Activated CD4-positive, alpha-beta T cell treated with anti-CD3 and anti-CD28 coated beads, Interleukin-2, amount 50 U/mL, for 16 hours (primary cell): Measurements from ENCODE around the gene LIN7B.

Experiments used
- DNase-seq: peaks from one replicate; pipeline ENCODE4 v3.0.0-alpha.2; 2020

LIN7B gene

GRCh38 chr19:49113762-49114629, at the start of gene LIN7B:
Gene LIN7B, plus strand, starts transcription at chr19:49114370. Its CDS starts 35 bp downstream, at chr19:49114405.
- DNase-seq, result peak; percentile 71

GRCh38 chr19:49064768-49065611, 49.2 kb upstream of the LIN7B start, which contains the start of gene NTF4:
Gene NTF4, minus strand, starts transcription at chr19:49064818. Its CDS starts 2,821 bp downstream, at chr19:49061997.
- DNase-seq, result no peak

GRCh38 chr19:49065905-49066512, 48.2 kb upstream of the LIN7B start:
- DNase-seq, result no peak

- no peak for DNase-seq
Measured at GRCh38 chr19:49067554-49067953, 46.6 kb upstream of the LIN7B start.

- DNase-seq, result no peak
Measured at GRCh38 chr19:49069026-49069425, 45.1 kb upstream of the LIN7B start.

GRCh38 chr19:49070416-49070815, 43.8 kb upstream of the LIN7B start:
- DNase-seq, result no peak

- no peak for DNase-seq
Measured at GRCh38 chr19:49071860-49072547, 42.2 kb upstream of the LIN7B start.

- DNase-seq, result no peak
Measured at GRCh38 chr19:49073514-49074378, 40.4 kb upstream of the LIN7B start.

- DNase-seq, result peak; percentile 30
Measured at GRCh38 chr19:49074869-49075268, 39.3 kb upstream of the LIN7B start.

GRCh38 chr19:49080392-49080791, 33.8 kb upstream of the LIN7B start:
- no peak for DNase-seq

GRCh38 chr19:49081273-49081672, 32.9 kb upstream of the LIN7B start:
- DNase-seq, result no peak

- no peak for DNase-seq
Measured at GRCh38 chr19:49084206-49085019, 29.8 kb upstream of the LIN7B start.

- peak; percentile 100 for DNase-seq
Measured at GRCh38 chr19:49085020-49085867, 28.9 kb upstream of the LIN7B start, which contains the start of gene SNRNP70. Gene SNRNP70, plus strand, starts transcription at chr19:49085451. Its CDS starts 964 bp downstream, at chr19:49086415.

- DNase-seq, result no peak
Measured at GRCh38 chr19:49085868-49086232, 28.3 kb upstream of the LIN7B start.

- DNase-seq, result no peak
Measured at GRCh38 chr19:49086296-49086695, 27.9 kb upstream of the LIN7B start.

GRCh38 chr19:49091391-49092038, 22.7 kb upstream of the LIN7B start:
- peak; percentile 24 for DNase-seq

- DNase-seq, result no peak
Measured at GRCh38 chr19:49092686-49093085, 21.5 kb upstream of the LIN7B start.

GRCh38 chr19:49094505-49095482, 19.4 kb upstream of the LIN7B start:
- no peak for DNase-seq
